B cell (primary cell): ENCODE data around the gene VPS45.

ENCODE experiments used
- EZH2 ChIP-seq: IDR thresholded peaks from 2 replicates; pipeline ENCODE4 v1.6.1; 2012; ENCODE audit warnings: borderline replicate concordance, low read depth, mild to moderate bottlenecking, moderate library complexity, low read length; ENCODE audit not compliant: insufficient read depth, poor library complexity, severe bottlenecking
- TF ChIP-seq, protein P1 (sequence below): fragments of 200-600 bp; IDR thresholded peaks from one replicate; pipeline ENCODE4 v1.8.0; 2022; ENCODE audit warnings: antibody characterized with exemption, mild to moderate bottlenecking

DNA sequence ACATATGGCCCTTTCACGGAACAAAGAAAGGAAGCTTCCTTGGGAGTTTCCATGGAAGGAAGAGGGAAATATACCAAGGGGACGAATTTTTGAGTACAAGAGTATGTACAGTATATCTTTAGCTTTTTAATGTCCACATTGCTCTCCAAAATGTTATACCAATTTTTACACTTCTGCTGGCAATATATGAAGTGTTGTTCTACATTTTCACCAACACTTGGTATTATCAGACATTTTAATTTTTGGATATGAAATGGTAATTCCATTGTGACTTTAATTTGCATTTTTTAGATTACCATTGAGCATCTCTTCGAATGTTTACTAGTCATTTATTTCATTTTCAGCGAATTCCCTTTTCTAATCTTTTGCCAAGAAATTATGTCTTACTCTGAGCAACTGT, 5.5 kb upstream of the VPS45 start:
- TF ChIP-seq, protein P1, sequence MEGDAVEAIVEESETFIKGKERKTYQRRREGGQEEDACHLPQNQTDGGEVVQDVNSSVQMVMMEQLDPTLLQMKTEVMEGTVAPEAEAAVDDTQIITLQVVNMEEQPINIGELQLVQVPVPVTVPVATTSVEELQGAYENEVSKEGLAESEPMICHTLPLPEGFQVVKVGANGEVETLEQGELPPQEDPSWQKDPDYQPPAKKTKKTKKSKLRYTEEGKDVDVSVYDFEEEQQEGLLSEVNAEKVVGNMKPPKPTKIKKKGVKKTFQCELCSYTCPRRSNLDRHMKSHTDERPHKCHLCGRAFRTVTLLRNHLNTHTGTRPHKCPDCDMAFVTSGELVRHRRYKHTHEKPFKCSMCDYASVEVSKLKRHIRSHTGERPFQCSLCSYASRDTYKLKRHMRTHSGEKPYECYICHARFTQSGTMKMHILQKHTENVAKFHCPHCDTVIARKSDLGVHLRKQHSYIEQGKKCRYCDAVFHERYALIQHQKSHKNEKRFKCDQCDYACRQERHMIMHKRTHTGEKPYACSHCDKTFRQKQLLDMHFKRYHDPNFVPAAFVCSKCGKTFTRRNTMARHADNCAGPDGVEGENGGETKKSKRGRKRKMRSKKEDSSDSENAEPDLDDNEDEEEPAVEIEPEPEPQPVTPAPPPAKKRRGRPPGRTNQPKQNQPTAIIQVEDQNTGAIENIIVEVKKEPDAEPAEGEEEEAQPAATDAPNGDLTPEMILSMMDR: no peak
- no peak for TF ChIP-seq EZH2
